ENCODE data around the gene LILRA5. TPM values are rescaled to one million over a fixed set of nuclear protein-coding genes. Genes with fewer than 3 reads are reported as not detected.

Gene LILRA5
- total and polyA plus RNA-seq, 2 of the 8 experiments (the other 6 are each of a cell fraction or from before 2014, with no cell fraction given), result not detected

GRCh38 chr19:54352546-54352945 lies 39.6 kb upstream of the LILRA5 start:
- Histone ChIP-seq H2AK5ac (ENCODE audit: low read depth, low read length) (no peak overlapping the region), H4K5ac (ENCODE audit: insufficient read length, low read depth, low read length) (no peak overlapping the region), H3K18ac (ENCODE audit: extremely low read depth, low read length) (no peak overlapping the region), H3K14ac (ENCODE audit: insufficient read length) (no peak overlapping the region), H3K4ac (replicated peaks; ENCODE audit: insufficient read length, low read depth, low read length) (peak overlapping the region; percentile 39), H3K4me2 (ENCODE audit: insufficient read depth in 1 of 2, low read depth in 2 of 2, low read length in 2 of 2) (no peak overlapping the region), H2AFZ (ENCODE audit: low read length) (no peak overlapping the region), H3K23me2 (ENCODE audit: low read depth, low read length) (no peaks in the 10 kb centered on the region), H3K9me3 (ENCODE audit: insufficient read depth in 2 of 2, low read depth in 1 of 2, low read length in 1 of 2) (no peaks in the 10 kb centered on the region), H2BK120ac (replicated peaks; ENCODE audit: low read depth, low read length) (no peak overlapping the region), H3K4me1 (replicated peaks in 1 of 4; ENCODE audit: control insufficient read depth in 3 of 4, insufficient read depth in 4 of 4, low read length in 3 of 4) (no peaks in the 10 kb centered on the region), H3K79me1 (ENCODE audit: low read depth, low read length) (no peaks in the 10 kb centered on the region), H3K36me3 (ENCODE audit: control insufficient read depth in 2 of 4, insufficient read depth in 4 of 4, low read length in 3 of 4) (no peaks in the 10 kb centered on the region), H3K9ac (replicated peaks in 1 of 4; ENCODE audit: extremely low read depth in 1 of 4, low read depth in 3 of 4, low read length in 3 of 4) (no peak overlapping the region), H3K27me3 (replicated peaks in 1 of 4; ENCODE audit: control insufficient read depth in 3 of 4, extremely low read depth in 1 of 4, insufficient read depth in 3 of 4, low read length in 3 of 4) (no peaks in the 10 kb centered on the region), H3K56ac (replicated peaks; ENCODE audit: insufficient read length, low read depth, low read length) (no peak overlapping the region), H3K4me3 (ENCODE audit: extremely low read depth in 1 of 4, insufficient read depth in 2 of 4, low read depth in 3 of 4, low read length in 4 of 4) (no peak overlapping the region), H3K23ac (ENCODE audit: insufficient read length) (no peak overlapping the region), H3K27ac (ENCODE audit: low read depth, low read length) (no peak overlapping the region), H2BK15ac (ENCODE audit: low read length) (no peak overlapping the region), H4K8ac (ENCODE audit: extremely low read depth, insufficient read depth, low read length) (no peak overlapping the region), H2BK5ac (ENCODE audit: low read depth, low read length) (no peak overlapping the region), H2BK12ac (ENCODE audit: low read depth, low read length) (no peak overlapping the region), H4K91ac (replicated peaks; ENCODE audit: insufficient read length, low read length) (no peak overlapping the region), H4K20me1 (replicated peaks in 1 of 2; ENCODE audit: control insufficient read depth in 1 of 2, insufficient read depth in 2 of 2, low read length in 2 of 2) (no peaks in the 10 kb centered on the region), H3K79me2 (ENCODE audit: control insufficient read depth in 1 of 2, insufficient read depth in 2 of 2, low read length in 2 of 2) (no peaks in the 10 kb centered on the region), H2BK20ac (ENCODE audit: low read length) (no peak overlapping the region)
- ChIA-PET CTCF (ENCODE audit: partially characterized antibody) (interaction anchor here (0.7 to 5.2 kb wide), 6 partner anchors 9 to 86 kb away, joined by 3 to 57 read pairs (median 4); no protein-coding TSS in a partner anchor), POLR2A (ENCODE audit: partially characterized antibody) (no interaction called here)
- DNase-seq (ENCODE audit: low read depth in 1 of 2, low spot score in 2 of 2) (no peak), FAIRE-seq (no peak)
- no peak for TF ChIP-seq CEBPB (IDR thresholded peaks at IDR 0.05; ENCODE audit: low read depth, low read length)
- no peak for TF ChIP-seq HDAC6 (IDR thresholded peaks at IDR 0.05; ENCODE audit: low read depth, low read length)
- TF ChIP-seq RBBP5 (IDR thresholded peaks at IDR 0.05; ENCODE audit: borderline replicate concordance, low read depth, low read length), result no peak
- TF ChIP-seq USF2 (IDR thresholded peaks at IDR 0.05; ENCODE audit: low read length), result no peak
- TF ChIP-seq TCF12 (IDR thresholded peaks at IDR 0.05; ENCODE audit: low read depth, low read length), result no peak
- no peak for TF ChIP-seq ATF3 (IDR thresholded peaks at IDR 0.05; ENCODE audit: insufficient read depth, low read depth, low read length)
- TF ChIP-seq CHD1 (IDR thresholded peaks at IDR 0.05; ENCODE audit: low read depth, low read length), result no peak
- no peak for TF ChIP-seq BRCA1 (IDR thresholded peaks at IDR 0.05; ENCODE audit: low read depth, low read length)
- no peak for TF ChIP-seq FOSL1 (IDR thresholded peaks at IDR 0.05; ENCODE audit: insufficient read depth, low read depth, low read length)
- TF ChIP-seq RXRA (IDR thresholded peaks at IDR 0.05; ENCODE audit: insufficient read depth, low read depth, low read length), result no peak
- WGBS, 2 experiments (ENCODE audit: extremely low coverage in 1 of 2, insufficient coverage in 1 of 2, insufficient read length in 1 of 2, insufficient replicate concordance in 2 of 2, low coverage in 1 of 2, low lambda C conversion rate in 2 of 2, missing lambda C conversion rate in 1 of 2), result 59% methylated on average over 3 of the region's 3 CpGs; no CpG with 5 or more reads in 1 of the 2 experiments

All from H1 (cell line).